Caco-2 (cell line): ENCODE measurements around the gene TTC39C. TPM values are rescaled to one million over a fixed set of nuclear protein-coding genes. Genes with fewer than 3 reads are reported as not detected.

Experiments used
- BruUV-seq: library from RNA; stranded (reverse); fragments of 400-500 nt; replicated peaks from 2 replicates; lab custom pipeline; 2021; lab: Mats Ljungman, UMichigan
- CTCF ChIA-PET: fragments of 300-600 bp; sonication (Branson Sonifier 250); formaldehyde crosslinking; loops from one replicate; lab custom pipeline; 2022; ENCODE audit warnings: antibody characterized with exemption; lab: Charles Lee
- POLR2A ChIA-PET: fragments of 300-600 bp; sonication (Branson Sonifier 250); formaldehyde crosslinking; loops from one replicate; lab custom pipeline; 2022; ENCODE audit warnings: antibody characterized with exemption; lab: Charles Lee
- DNase-seq, 2 experiments: peaks; one replicate each; pipeline versions ENCODE4 v3.0.0 to v3.0.0-alpha.2; 2020 to 2022
- H3K27me3 ChIP-seq: replicated peaks from 2 replicates; pipeline ENCODE4 v1.6.0; 2011; ENCODE audit warnings: low read length; ENCODE audit not compliant: control insufficient read depth, insufficient read depth
- H3K36me3 ChIP-seq: 2 replicates; pipeline ENCODE4 v1.5.1; 2011; ENCODE audit warnings: low read length; ENCODE audit not compliant: control insufficient read depth, insufficient read depth
- H3K4me1 ChIP-seq: fragments of 250-450 bp; sonication (Bioruptor Pico); 2 replicates; pipeline ENCODE4 v1.5.1; 2020; ENCODE audit warnings: mild to moderate bottlenecking
- H3K4me3 ChIP-seq: 2 replicates; pipeline ENCODE4 v1.5.1; 2011; ENCODE audit warnings: low read depth, mild to moderate bottlenecking, control low read depth, low read length
- H3K9me3 ChIP-seq: fragments of 250-450 bp; sonication (Bioruptor Pico); 2 replicates; pipeline ENCODE4 v1.5.1; 2020; ENCODE audit warnings: mild to moderate bottlenecking, moderate library complexity
- H3K27ac Mint-ChIP-seq: one replicate; pipeline ENCODE4 v1.8.0; 2022; ENCODE audit warnings: mixed read lengths; ENCODE audit not compliant: unreplicated experiment
- H3K27me3 Mint-ChIP-seq: one replicate; pipeline ENCODE4 v1.8.0; 2022; ENCODE audit warnings: mixed read lengths; ENCODE audit not compliant: insufficient read depth, unreplicated experiment
- H3K36me3 Mint-ChIP-seq: one replicate; pipeline ENCODE4 v1.8.0; 2022; ENCODE audit warnings: mild to moderate bottlenecking, mixed read lengths; ENCODE audit not compliant: insufficient read depth, unreplicated experiment
- H3K4me1 Mint-ChIP-seq: one replicate; pipeline ENCODE4 v1.8.0; 2022; ENCODE audit warnings: low read depth, mixed read lengths; ENCODE audit not compliant: unreplicated experiment
- H3K4me3 Mint-ChIP-seq: one replicate; pipeline ENCODE4 v1.8.0; 2022; ENCODE audit warnings: mild to moderate bottlenecking, moderate library complexity, mixed read lengths; ENCODE audit not compliant: unreplicated experiment
- H3K9me3 Mint-ChIP-seq: one replicate; pipeline ENCODE4 v1.8.0; 2022; ENCODE audit warnings: mixed read lengths; ENCODE audit not compliant: unreplicated experiment
- CTCF ChIP-seq, 2 experiments: fragments of 200-600 bp in 1 of 2; IDR thresholded peaks; 1 replicate in 1 of 2; 2 replicates in 1 of 2; pipeline versions ENCODE4 v1.5.1 to v1.8.0; 2011 to 2022; ENCODE audit warnings: antibody characterized with exemption in 1 of 2, control low read depth in 1 of 2, inconsistent platforms in 1 of 2, low read depth in 1 of 2, low read length in 1 of 2, mild to moderate bottlenecking in 1 of 2, moderate library complexity in 1 of 2; ENCODE audit not compliant: insufficient read depth in 1 of 2, severe bottlenecking in 1 of 2, unreplicated experiment in 1 of 2
- intact Hi-C: fragments of 100-400 bp; cut with micrococcal nuclease; formaldehyde crosslinking; loops from one replicate; pipeline ENCODE4 v1.10.0; 2022; ENCODE audit not compliant: unreplicated experiment
- total RNA-seq: library from RNA; stranded (reverse); gene quantifications from 2 replicates; pipeline ENCODE4 v1.2.3, GENCODE V29; 2022

The TTC39C gene
- total RNA-seq, 1 experiment from 2014 or later, result 9.3 TPM

DNA sequence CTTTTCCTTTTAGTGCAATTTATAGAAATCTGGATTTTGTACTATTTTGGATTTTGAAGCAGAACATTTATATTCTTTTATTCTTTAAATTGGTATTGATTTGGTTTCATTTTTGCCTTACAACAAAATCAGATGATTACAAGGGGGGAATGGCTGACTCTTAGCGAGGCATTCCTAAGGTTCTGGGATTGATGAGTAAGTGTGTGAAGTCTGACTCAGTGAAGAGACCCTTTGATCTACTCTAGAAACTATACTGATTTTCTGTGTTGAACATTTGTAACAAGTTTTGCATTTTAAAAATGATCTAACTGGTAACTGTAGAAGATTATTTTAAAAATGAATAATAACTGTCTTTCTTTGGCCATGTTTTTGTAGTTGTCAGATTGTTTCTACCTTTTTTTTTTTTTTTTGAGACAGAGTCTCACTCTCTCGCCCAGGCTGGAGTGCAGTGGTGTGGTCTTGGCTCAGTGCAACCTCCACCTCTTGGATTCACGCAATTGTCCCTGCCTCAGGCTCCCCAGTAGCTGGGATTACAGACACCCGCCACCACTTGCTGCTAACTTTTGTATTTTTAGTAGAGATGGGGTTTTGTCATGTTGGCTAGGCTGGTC is 48.7 kb downstream of the TTC39C start:
- Mint-ChIP-seq H3K4me3 (no peak overlapping the region), H3K27ac (no peak overlapping the region), H3K4me1 (peaks cover 16% of the 10 kb centered on the region), H3K27me3 (no peaks in the 10 kb centered on the region), H3K36me3 (peaks cover 7% of the 10 kb centered on the region), H3K9me3 (no peaks in the 10 kb centered on the region)
- ChIA-PET CTCF (no interaction called here), POLR2A (no interaction called here)
- no peak overlapping the region for H3K4me3 ChIP-seq
- intact Hi-C loops, result loop anchor here (1.0 kb wide), 1 partner anchor 12 kb away; no protein-coding TSS in a partner anchor
- no peaks in the 10 kb centered on the region for H3K9me3 ChIP-seq
- H3K36me3 ChIP-seq, result no peaks in the 10 kb centered on the region
- H3K4me1 ChIP-seq, result no peaks in the 10 kb centered on the region; the same call in 1 of the 2 replicates
- DNase-seq, result no peak
- TF ChIP-seq CTCF (IDR thresholded peaks at IDR 0.05; ENCODE audit: insufficient read depth in 1 of 2, low read depth in 1 of 2, low read length in 1 of 2, severe bottlenecking in 1 of 2, unreplicated experiment in 1 of 2), result no peak
- BruUV-seq, result no TSS peak
- H3K27me3 ChIP-seq, result no peaks in the 10 kb centered on the region

DNA sequence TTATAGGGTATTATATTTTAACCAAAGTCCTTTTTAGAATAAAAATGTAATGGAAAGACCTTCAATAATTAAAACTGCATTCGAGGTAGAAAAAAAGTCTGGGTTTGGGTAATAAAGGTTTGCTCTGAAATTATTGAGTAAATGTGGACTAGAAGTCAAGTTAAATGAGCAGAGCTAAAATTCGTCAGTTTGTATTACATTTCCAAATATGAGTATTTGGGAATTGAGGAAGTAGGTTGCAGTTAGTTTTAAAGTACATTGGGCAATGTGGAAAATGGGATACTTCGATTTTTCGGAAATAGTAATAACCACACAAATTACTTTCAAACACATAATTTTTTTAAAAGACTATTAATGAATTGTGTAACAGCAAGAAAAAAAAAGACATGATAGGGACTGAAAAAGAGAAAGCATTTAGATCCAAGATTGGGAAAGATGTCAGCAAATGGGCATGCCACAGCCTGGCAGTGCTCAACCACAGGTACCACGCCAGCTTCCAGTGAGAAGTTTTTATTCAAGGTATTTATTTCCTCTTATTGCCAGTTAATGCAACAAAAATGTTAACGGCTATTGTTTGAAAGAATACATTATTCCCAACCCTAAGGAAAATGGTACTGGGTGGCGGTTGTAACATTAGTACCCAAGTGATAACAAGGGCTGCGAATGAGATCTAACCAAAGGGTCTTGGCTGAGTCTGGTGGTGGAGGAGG is 50.0 kb downstream of the TTC39C start:
- POLR2A ChIA-PET, result no interaction called here
- Histone ChIP-seq H3K27me3 (no peaks in the 10 kb centered on the region), H3K4me3 (no peak overlapping the region), H3K9me3 (no peaks in the 10 kb centered on the region), H3K4me1 (no peaks in the 10 kb centered on the region; the same call in 1 of the 2 replicates), H3K36me3 (no peaks in the 10 kb centered on the region)
- BruUV-seq, result no TSS peak
- CTCF ChIA-PET, result no interaction called here
- no peak overlapping the region for H3K4me3 Mint-ChIP-seq
- TF ChIP-seq CTCF (IDR thresholded peaks at IDR 0.05; ENCODE audit: insufficient read depth in 1 of 2, low read depth in 1 of 2, low read length in 1 of 2, severe bottlenecking in 1 of 2, unreplicated experiment in 1 of 2), result no peak
- H3K36me3 Mint-ChIP-seq, result peaks cover 4% of the 10 kb centered on the region
- H3K9me3 Mint-ChIP-seq, result no peaks in the 10 kb centered on the region
- no peaks in the 10 kb centered on the region for H3K27me3 Mint-ChIP-seq
- no peak overlapping the region for H3K27ac Mint-ChIP-seq
- no peak for DNase-seq
- H3K4me1 Mint-ChIP-seq, result peaks cover 16% of the 10 kb centered on the region
- intact Hi-C loops, result no loop called here

GRCh38 chr18:24065906-24066305 is 51.4 kb downstream of the TTC39C start:
- intact Hi-C loops, result no loop called here
- Mint-ChIP-seq H3K36me3 (no peaks in the 10 kb centered on the region), H3K4me1 (peaks cover 16% of the 10 kb centered on the region), H3K27me3 (no peaks in the 10 kb centered on the region), H3K4me3 (no peak overlapping the region), H3K27ac (no peak overlapping the region), H3K9me3 (no peaks in the 10 kb centered on the region)
- CTCF ChIA-PET, result no interaction called here
- H3K4me3 ChIP-seq, result no peak overlapping the region
- H3K36me3 ChIP-seq, result no peaks in the 10 kb centered on the region
- no peaks in the 10 kb centered on the region for H3K9me3 ChIP-seq
- POLR2A ChIA-PET, result no interaction called here
- TF ChIP-seq CTCF (IDR thresholded peaks at IDR 0.05; ENCODE audit: insufficient read depth in 1 of 2, low read depth in 1 of 2, low read length in 1 of 2, severe bottlenecking in 1 of 2, unreplicated experiment in 1 of 2), result no peak
- no TSS peak for BruUV-seq
- no peaks in the 10 kb centered on the region; the same call in 1 of the 2 replicates for H3K4me1 ChIP-seq
- DNase-seq, result no peak
- no peaks in the 10 kb centered on the region for H3K27me3 ChIP-seq
